K562 (cell line): ENCODE measurements around the gene ZNF195. TPM values are rescaled to one million over a fixed set of nuclear protein-coding genes. Genes with fewer than 3 reads are reported as not detected.

Experiments
- ATAC-seq: fragments of 200-7000 bp; cut with Tn5 transposase; 3 replicates; pipeline ENCODE4 v1.9.1; 2020; ENCODE audit warnings: moderate library complexity
- BruUV-seq: library from RNA; stranded (reverse); fragments of 400-500 nt; replicated peaks from 2 replicates; lab custom pipeline; 2021; lab: Mats Ljungman, UMichigan
- CTCF ChIA-PET: fragments of 300-600 bp; formaldehyde crosslinking; extraction: SDS; loops from one replicate; lab custom pipeline; 2021; ENCODE audit warnings: low intra/inter-chr PET ratio; lab: Yijun Ruan, JAX
- POLR2A ChIA-PET: fragments of 300-600, 350-650 bp; sonication (Branson Sonifier 250); formaldehyde crosslinking; extraction: SDS; loops from one replicate; lab custom pipeline; 2021; ENCODE audit warnings: antibody characterized with exemption, inconsistent platforms; lab: Yijun Ruan, JAX
- DNase-seq, 4 experiments: peaks; one replicate each; pipeline versions ENCODE4 v3.0.0 to v3.0.0-alpha.2; 2011 to 2018; ENCODE audit warnings: low spot score in 3 of 4, mixed read lengths in 3 of 4; ENCODE audit errors: extremely low read depth in 1 of 4
- FAIRE-seq: peaks from 2 replicates; lab custom pipeline; 2011; peaks lifted over from hg19 to GRCh38; lab: Jason Lieb, UNC
- H2AFZ ChIP-seq: 2 replicates; pipeline ENCODE4 v1.6.0; 2011; ENCODE audit warnings: low read depth, low read length, control low read depth, inconsistent platforms
- H3K27ac ChIP-seq: fragments of 200-600 bp; 3 replicates; pipeline ENCODE4 v1.8.0; 2011; ENCODE audit warnings: low read depth, mild to moderate bottlenecking, control low read depth, inconsistent platforms, low read length, moderate library complexity, mixed read lengths; ENCODE audit errors: extremely low read depth
- H3K27me3 ChIP-seq, 2 experiments: fragments of 300-600 bp in 1 of 2; 2 replicates in 1 of 2; 3 replicates in 1 of 2; pipeline versions ENCODE4 v1.6.0 to v1.8.0; 2011; ENCODE audit warnings: inconsistent platforms in 2 of 2, low read length in 2 of 2, mild to moderate bottlenecking in 1 of 2, mixed read lengths in 1 of 2, moderate library complexity in 1 of 2; ENCODE audit not compliant: control insufficient read depth in 2 of 2, insufficient read depth in 2 of 2
- H3K36me3 ChIP-seq: fragments of 300-600 bp; 3 replicates; pipeline ENCODE4 v1.8.0; 2011; ENCODE audit warnings: mild to moderate bottlenecking, low read length, inconsistent platforms; ENCODE audit not compliant: control insufficient read depth, insufficient read depth
- H3K4me1 ChIP-seq, 2 experiments: fragments of 200-600 bp in 1 of 2; replicated peaks in 1 of 2; 2 replicates in 1 of 2; 3 replicates in 1 of 2; pipeline versions ENCODE4 v1.5.1 to v1.8.0; 2011; ENCODE audit warnings: inconsistent platforms in 2 of 2, low read length in 2 of 2, mild to moderate bottlenecking in 1 of 2, mixed read lengths in 1 of 2, moderate library complexity in 1 of 2; ENCODE audit not compliant: control insufficient read depth in 2 of 2, insufficient read depth in 2 of 2
- H3K4me2 ChIP-seq: 2 replicates; pipeline ENCODE4 v1.6.1; 2011; ENCODE audit warnings: low read length, control low read depth, inconsistent platforms, mixed read lengths; ENCODE audit not compliant: insufficient read depth
- H3K4me3 ChIP-seq: fragments of 200-600 bp; sonication (generic), shearing (Covaris generic); 2 replicates; pipeline ENCODE4 v1.5.1; 2016; ENCODE audit warnings: control low read depth, inconsistent platforms
- H3K79me2 ChIP-seq: fragments of 200-600 bp; 3 replicates; pipeline ENCODE4 v1.8.0; 2011; ENCODE audit warnings: low read length, inconsistent platforms; ENCODE audit not compliant: control insufficient read depth, insufficient read depth
- H3K9ac ChIP-seq, 2 experiments: 2 replicates each; pipeline versions ENCODE4 v1.6.0 to v1.6.1; 2011; ENCODE audit warnings: low read depth in 2 of 2, low read length in 2 of 2, control low read depth in 1 of 2, inconsistent platforms in 1 of 2, mild to moderate bottlenecking in 1 of 2, mixed read lengths in 1 of 2; ENCODE audit not compliant: insufficient read depth in 1 of 2
- H3K9me1 ChIP-seq: one replicate; pipeline ENCODE4 v1.6.0; 2011; ENCODE audit warnings: inconsistent platforms, mild to moderate bottlenecking, low read length, moderate library complexity; ENCODE audit not compliant: control insufficient read depth, insufficient read depth
- H3K9me3 ChIP-seq: replicated peaks from 2 replicates; pipeline ENCODE4 v1.5.1; 2011; ENCODE audit warnings: low read depth, low read length, inconsistent platforms; ENCODE audit not compliant: control insufficient read depth, insufficient read depth
- H4K20me1 ChIP-seq: replicated peaks from 2 replicates; pipeline ENCODE4 v1.6.1; 2011; ENCODE audit warnings: low read length, inconsistent platforms, mixed read lengths; ENCODE audit not compliant: control insufficient read depth, insufficient read depth
- CBFA2T3 ChIP-seq: fragments of 450-650 bp; IDR thresholded peaks from 2 replicates; pipeline ENCODE4 v1.6.1; 2017
- CBX1 ChIP-seq: sonication (generic); IDR thresholded peaks from 2 replicates; pipeline ENCODE4 v1.6.1; 2016; ENCODE audit warnings: antibody characterized with exemption, low read depth, mild to moderate bottlenecking
- CBX3 ChIP-seq, 2 experiments: IDR thresholded peaks; 1 replicate in 1 of 2; 2 replicates in 1 of 2; pipeline ENCODE4 v1.6.1; 2012; ENCODE audit warnings: inconsistent platforms in 2 of 2, low read length in 2 of 2, borderline replicate concordance in 1 of 2, control low read depth in 1 of 2
- CSDE1 ChIP-seq, 2 experiments: fragments of 450-650 bp; IDR thresholded peaks; 2 replicates each; pipeline ENCODE4 v1.6.1; 2016; ENCODE audit warnings: mild to moderate bottlenecking in 1 of 2
- ELK3 ChIP-seq: fragments of 450-650 bp; formaldehyde crosslinking; IDR thresholded peaks from 2 replicates; pipeline ENCODE4 v1.4.0; 2020; ENCODE audit warnings: mild to moderate bottlenecking
- GATAD2A ChIP-seq: fragments of 450-650 bp; IDR thresholded peaks from 2 replicates; pipeline ENCODE4 v1.6.1; 2017
- JUN ChIP-seq, 2 experiments: sonication (generic) in 1 of 2; formaldehyde crosslinking in 1 of 2; IDR thresholded peaks; 2 replicates each; pipeline versions ENCODE4 v1.6.1 to v1.8.0; 2012 to 2022; ENCODE audit warnings: borderline replicate concordance in 2 of 2, mild to moderate bottlenecking in 2 of 2, improper control_type of control experiment in 1 of 2, low read depth in 1 of 2, low read length in 1 of 2, missing genetic modification reagents in 1 of 2
- POLR2A ChIP-seq: fragments of 450-650 bp; conservative IDR thresholded peaks from 2 replicates; pipeline ENCODE4 v1.6.1; 2016
- THRAP3 ChIP-seq: fragments of 450-650 bp; IDR thresholded peaks from 2 replicates; pipeline ENCODE4 v1.6.1; 2016; ENCODE audit warnings: mild to moderate bottlenecking, inconsistent platforms, borderline replicate concordance
- XRCC3 ChIP-seq: fragments of 450-650 bp; IDR thresholded peaks from 2 replicates; pipeline ENCODE4 v1.6.1; 2017; ENCODE audit warnings: mild to moderate bottlenecking, moderate library complexity
- ZNF12 ChIP-seq: sonication (generic); formaldehyde crosslinking; IDR thresholded peaks from 2 replicates; pipeline ENCODE4 v1.4.0; 2020; ENCODE audit warnings: mild to moderate bottlenecking, missing genetic modification reagents
- ZNF212 ChIP-seq: fragments of 450-650 bp; formaldehyde crosslinking; IDR thresholded peaks from 2 replicates; pipeline ENCODE4 v1.4.0; 2020; ENCODE audit warnings: mild to moderate bottlenecking
- ZNF277 ChIP-seq: fragments of 250-450 bp; sonication (Bioruptor Pico); IDR thresholded peaks from 2 replicates; pipeline ENCODE4 v1.8.0; 2022; ENCODE audit warnings: inconsistent platforms, mild to moderate bottlenecking, moderate library complexity, borderline replicate concordance
- ZNF280A ChIP-seq: fragments of 450-650 bp; IDR thresholded peaks from 2 replicates; pipeline ENCODE4 v1.6.1; 2018; ENCODE audit warnings: mild to moderate bottlenecking, low read depth; ENCODE audit not compliant: partially characterized antibody
- ZNF75A ChIP-seq: fragments of 450-650 bp; formaldehyde crosslinking; IDR thresholded peaks from 2 replicates; pipeline ENCODE4 v1.4.0; 2020; ENCODE audit warnings: mild to moderate bottlenecking
- WGBS: fragments of 100-300 bp; shearing (Covaris generic); methylation state at CpG from one replicate; pipeline ENCODE4 v1.1.6; 2016; ENCODE audit warnings: low coverage, mixed read lengths; ENCODE audit not compliant: insufficient coverage; ENCODE audit errors: missing lambda C conversion rate; 5-methylcytosine and 5-hydroxymethylcytosine counted together
- in situ Hi-C: fragments of 300-500 bp; cut with MboI; formaldehyde crosslinking; loops from 4 replicates; pipeline ENCODE4 v1.15.0; 2018; ENCODE audit warnings: inconsistent platforms, mixed read lengths
- intact Hi-C: fragments of 100-400 bp; cut with micrococcal nuclease; formaldehyde crosslinking; loops from 2 replicates; pipeline ENCODE4 v1.14.2; 2022
- polyA plus RNA-seq, 8 experiments: library from polyadenylated mRNA; depleted of rRNA in 4 of 8; stranded (reverse) in 5 of 8; unstranded in 3 of 8; fragments of >200 nt; fragmentation: Nextera tagmentation in 2 of 8; fragmentation: Illumina TruSeq in 1 of 8; extraction: Ambion mirVana in 2 of 8; extraction: Trizol in 1 of 8; gene quantifications; 2 replicates each; pipeline versions ENCODE4 v1.2.1 to v1.2.3, GENCODE V29; 2011 to 2014; ENCODE audit warnings: inconsistent platforms in 1 of 8, missing spikeins in 1 of 8
- total RNA-seq, 7 experiments: library from RNA; depleted of rRNA in 6 of 7; stranded (reverse); fragments of >200 nt in 6 of 7; fragmentation: Illumina TruSeq in 2 of 7; extraction: Trizol in 2 of 7; gene quantifications; 2 replicates each; pipeline versions ENCODE4 v1.2.1 to v1.2.3, GENCODE V29; 2011 to 2021; ENCODE audit warnings: low replicate concordance in 1 of 7
- TF ChIP-seq, protein P1 (sequence below): fragments of 200-400 bp; formaldehyde crosslinking; IDR thresholded peaks from 2 replicates; pipeline ENCODE4 v1.6.1; 2017; ENCODE audit warnings: mild to moderate bottlenecking, low read depth, low read length, moderate library complexity

The ZNF195 gene
- total and polyA plus RNA-seq, 9 of the 15 experiments (the other 6 are each of a cell fraction or from before 2014, with no cell fraction given) = 42.1 to 75.5 (median 60.4) TPM

DNA sequence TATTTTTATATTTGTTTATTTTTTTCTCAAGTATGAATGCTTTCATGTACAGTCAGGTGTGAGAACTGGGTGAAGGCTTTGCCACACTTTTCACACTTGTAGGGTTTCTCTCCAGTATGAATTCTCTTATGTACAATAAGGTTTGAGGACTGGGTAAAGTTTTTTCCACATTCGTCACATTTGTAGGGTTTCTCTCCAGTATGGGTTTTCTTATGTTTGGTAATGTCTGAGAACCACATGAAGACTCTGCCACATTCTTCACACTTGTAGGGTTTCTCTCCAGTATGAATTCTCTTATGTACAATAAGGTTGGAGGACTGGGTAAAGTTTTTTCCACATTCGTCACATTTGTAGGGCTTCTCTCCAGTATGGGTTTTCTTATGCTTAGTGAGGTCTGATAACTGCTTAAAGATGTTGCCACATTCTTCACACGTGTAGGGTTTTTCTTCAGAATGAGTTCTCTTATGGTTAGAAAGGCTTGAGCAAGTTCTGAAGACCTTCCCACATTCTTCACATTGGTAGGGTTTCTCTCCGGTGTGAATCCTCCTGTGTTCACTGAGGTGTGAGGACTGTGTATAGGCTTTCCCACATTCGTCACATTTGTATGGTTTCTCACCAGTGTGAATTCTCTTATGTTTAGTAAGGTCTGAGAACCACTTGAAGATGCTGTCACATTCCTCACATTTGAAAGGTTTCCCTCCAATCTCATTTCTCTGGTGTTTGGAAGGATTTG, 19.7 kb downstream of the ZNF195 start:
- in situ Hi-C loops (no loop called here), intact Hi-C loops (no loop called here)
- peak; percentile 70 for FAIRE-seq
- no peak overlapping the region for H3K4me3 ChIP-seq
- 95% methylated on average over 5 of the region's 5 CpGs for WGBS
- H3K4me2 ChIP-seq = no peak overlapping the region
- TSS peak; percentile 15 for BruUV-seq
- peaks cover 53% of the 10 kb centered on the region for H3K36me3 ChIP-seq
- no peak overlapping the region for H3K9ac ChIP-seq
- no peaks in the 10 kb centered on the region for H3K27me3 ChIP-seq
- peaks cover 10% of the 10 kb centered on the region; the same call in 1 of the 3 replicates for H3K79me2 ChIP-seq
- ATAC-seq = peak; percentile 64
- H2AFZ ChIP-seq = no peak overlapping the region
- no peak overlapping the region for H3K27ac ChIP-seq
- no peak for DNase-seq
- POLR2A ChIA-PET = no interaction called here
- H3K9me3 ChIP-seq = peaks cover 58% of the 10 kb centered on the region
- no peaks in the 10 kb centered on the region for H3K4me1 ChIP-seq
- H4K20me1 ChIP-seq = no peaks in the 10 kb centered on the region
- no peaks in the 10 kb centered on the region for H3K9me1 ChIP-seq
- CTCF ChIA-PET = no interaction called here
- TF ChIP-seq ZNF277 = no peak
- TF ChIP-seq ZNF280A = peak; percentile 66
- TF ChIP-seq, protein P1, sequence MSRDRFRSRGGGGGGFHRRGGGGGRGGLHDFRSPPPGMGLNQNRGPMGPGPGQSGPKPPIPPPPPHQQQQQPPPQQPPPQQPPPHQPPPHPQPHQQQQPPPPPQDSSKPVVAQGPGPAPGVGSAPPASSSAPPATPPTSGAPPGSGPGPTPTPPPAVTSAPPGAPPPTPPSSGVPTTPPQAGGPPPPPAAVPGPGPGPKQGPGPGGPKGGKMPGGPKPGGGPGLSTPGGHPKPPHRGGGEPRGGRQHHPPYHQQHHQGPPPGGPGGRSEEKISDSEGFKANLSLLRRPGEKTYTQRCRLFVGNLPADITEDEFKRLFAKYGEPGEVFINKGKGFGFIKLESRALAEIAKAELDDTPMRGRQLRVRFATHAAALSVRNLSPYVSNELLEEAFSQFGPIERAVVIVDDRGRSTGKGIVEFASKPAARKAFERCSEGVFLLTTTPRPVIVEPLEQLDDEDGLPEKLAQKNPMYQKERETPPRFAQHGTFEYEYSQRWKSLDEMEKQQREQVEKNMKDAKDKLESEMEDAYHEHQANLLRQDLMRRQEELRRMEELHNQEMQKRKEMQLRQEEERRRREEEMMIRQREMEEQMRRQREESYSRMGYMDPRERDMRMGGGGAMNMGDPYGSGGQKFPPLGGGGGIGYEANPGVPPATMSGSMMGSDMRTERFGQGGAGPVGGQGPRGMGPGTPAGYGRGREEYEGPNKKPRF = no peak
- no peak for TF ChIP-seq GATAD2A
- TF ChIP-seq JUN (IDR thresholded peaks at IDR 0.05; ENCODE audit: borderline replicate concordance, low read depth, low read length) = 0 out of 2 replicates have a peak, but pooled peaks have one; percentile 10
- TF ChIP-seq JUN (CRISPR knock-in tag; IDR thresholded peaks at IDR 0.05; ENCODE audit: borderline replicate concordance) = no peak
- TF ChIP-seq ZNF75A (CRISPR knock-in tag) = peak; percentile 94; the same call in 1 of the 2 replicates
- TF ChIP-seq CBX1 = peak; percentile 70; the same call in 1 of the 2 replicates
- peak; percentile 62; the same call in 1 of the 2 replicates for TF ChIP-seq THRAP3
- peak; percentile 52; the same call in 1 of the 2 replicates for TF ChIP-seq POLR2A
- no peak for TF ChIP-seq CBFA2T3
- no peak for TF ChIP-seq CSDE1 (IDR thresholded peaks at IDR 0.05)
- no peak for TF ChIP-seq ELK3 (CRISPR knock-in tag)
- TF ChIP-seq XRCC3 = peak; percentile 14
- no peak for TF ChIP-seq ZNF12
- no peak for TF ChIP-seq ZNF212 (CRISPR knock-in tag)
- TF ChIP-seq CBX3 (IDR thresholded peaks at IDR 0.05; ENCODE audit: borderline replicate concordance in 1 of 2, low read length in 2 of 2) = peak in 1 of 2 experiments; percentile 93; a peak in 2 of 3 replicates
